Measurements from ENCODE around the gene PRRC2B. TPM values are rescaled to one million over a fixed set of nuclear protein-coding genes. Genes with fewer than 3 reads are reported as not detected.
"Not testable (repeated sequence)": the region's sequence is repeated elsewhere in the genome, so short reads cannot be mapped to it uniquely, and the experiment has no call there.

The PRRC2B gene
- total RNA-seq, 1 experiment from 2014 or later: 48.4 TPM

DNA sequence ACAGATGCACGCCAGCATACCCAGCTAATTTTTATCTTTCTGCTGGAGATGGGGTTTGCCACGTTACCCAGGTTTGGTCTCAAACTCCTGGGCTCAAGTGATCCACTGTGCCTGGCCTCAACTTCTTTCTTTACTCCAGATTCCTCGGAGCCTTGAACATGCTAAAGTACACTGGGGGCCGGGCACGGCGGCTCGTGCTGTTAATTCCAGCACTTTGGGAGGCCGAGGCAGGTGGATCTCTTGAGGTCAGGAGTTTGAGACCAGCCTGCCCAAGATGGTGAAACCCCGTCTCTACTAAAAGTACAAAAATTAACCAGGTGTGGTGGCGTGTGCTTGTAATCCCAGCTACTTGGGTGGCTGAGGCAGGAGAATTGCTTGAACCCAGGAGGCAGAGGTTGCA lies 61.8 kb downstream of the PRRC2B start:
- in situ Hi-C loops (cut with HindIII; ENCODE audit: low sequenced_read_pairs); DNase-seq (ENCODE audit: low spot score): not testable (repeated sequence)

DNA sequence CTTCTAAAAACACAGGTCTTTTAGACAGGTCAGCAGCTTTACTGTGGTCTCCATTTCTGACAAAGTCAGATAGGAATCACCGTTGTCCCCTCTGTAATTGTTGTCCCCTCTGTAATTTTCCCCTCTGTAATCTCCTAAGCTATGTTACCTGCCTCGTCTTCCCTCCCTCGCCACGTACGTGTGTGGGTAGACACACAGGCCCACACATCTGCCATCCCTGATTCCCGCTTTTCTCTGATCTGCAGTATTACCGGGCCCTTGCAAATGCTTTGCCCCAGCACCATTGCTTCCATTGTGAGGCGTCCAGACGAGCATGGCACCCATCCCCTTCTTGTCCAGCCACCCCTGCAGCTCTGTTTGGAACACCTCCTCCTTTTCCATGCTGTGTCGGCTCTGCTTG lies 63.9 kb downstream of the PRRC2B start:
- in situ Hi-C loops (cut with HindIII; ENCODE audit: low sequenced_read_pairs): no loop called here
- no peak for DNase-seq (ENCODE audit: low spot score)

- no peak for DNase-seq (ENCODE audit: low spot score)
- in situ Hi-C loops (cut with HindIII; ENCODE audit: low sequenced_read_pairs): no loop called here
Observed at GRCh38 chr9:131459056-131459455, 65.2 kb downstream of the PRRC2B start.

DNA sequence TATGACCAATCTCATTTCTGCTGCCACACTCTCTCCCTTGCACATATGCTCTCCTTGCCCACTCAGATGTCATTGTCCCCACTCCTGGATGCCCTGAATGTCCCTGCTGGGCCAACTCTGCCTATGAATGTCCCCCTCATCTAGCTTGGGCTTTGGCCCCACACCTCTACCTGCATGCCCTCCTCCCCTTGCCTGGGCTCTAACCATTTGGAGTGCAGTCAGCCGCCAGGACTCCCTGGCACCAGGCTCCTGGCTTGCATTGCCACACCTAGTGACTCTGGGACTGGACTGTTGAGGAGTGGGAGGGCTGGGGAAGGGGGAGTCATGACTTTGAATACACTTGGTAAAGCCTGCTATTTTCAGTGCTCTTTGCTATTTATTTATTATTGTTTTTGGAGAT lies 67.3 kb downstream of the PRRC2B start:
- no peak for DNase-seq (ENCODE audit: low spot score)
- in situ Hi-C loops (cut with HindIII; ENCODE audit: low sequenced_read_pairs): no loop called here

GRCh38 chr9:131464354-131465000 lies 70.6 kb downstream of the PRRC2B start:
- in situ Hi-C loops (cut with HindIII; ENCODE audit: low sequenced_read_pairs): no loop called here
- no peak for DNase-seq (ENCODE audit: low spot score)

DNA sequence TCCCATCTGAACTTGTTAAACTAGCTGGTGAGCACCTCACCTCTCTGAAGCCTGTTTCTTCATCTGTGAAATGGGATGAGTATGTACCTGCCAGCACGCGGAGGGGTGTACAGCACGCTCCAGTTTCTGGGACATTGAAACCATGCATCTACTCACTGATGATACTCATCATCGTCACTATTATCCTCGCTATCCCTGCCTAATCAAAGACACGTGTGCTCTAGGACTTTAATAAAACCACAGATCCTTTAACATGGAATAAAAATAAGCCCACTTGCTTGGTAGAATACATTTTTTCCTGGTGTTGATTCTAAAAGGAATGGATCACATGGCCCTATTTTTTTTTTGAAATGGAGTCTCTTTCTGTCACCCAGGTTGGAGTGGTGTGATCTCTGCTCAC lies 71.5 kb downstream of the PRRC2B start:
- in situ Hi-C loops (cut with HindIII; ENCODE audit: low sequenced_read_pairs): no loop called here
- no peak for DNase-seq (ENCODE audit: low spot score)

DNA sequence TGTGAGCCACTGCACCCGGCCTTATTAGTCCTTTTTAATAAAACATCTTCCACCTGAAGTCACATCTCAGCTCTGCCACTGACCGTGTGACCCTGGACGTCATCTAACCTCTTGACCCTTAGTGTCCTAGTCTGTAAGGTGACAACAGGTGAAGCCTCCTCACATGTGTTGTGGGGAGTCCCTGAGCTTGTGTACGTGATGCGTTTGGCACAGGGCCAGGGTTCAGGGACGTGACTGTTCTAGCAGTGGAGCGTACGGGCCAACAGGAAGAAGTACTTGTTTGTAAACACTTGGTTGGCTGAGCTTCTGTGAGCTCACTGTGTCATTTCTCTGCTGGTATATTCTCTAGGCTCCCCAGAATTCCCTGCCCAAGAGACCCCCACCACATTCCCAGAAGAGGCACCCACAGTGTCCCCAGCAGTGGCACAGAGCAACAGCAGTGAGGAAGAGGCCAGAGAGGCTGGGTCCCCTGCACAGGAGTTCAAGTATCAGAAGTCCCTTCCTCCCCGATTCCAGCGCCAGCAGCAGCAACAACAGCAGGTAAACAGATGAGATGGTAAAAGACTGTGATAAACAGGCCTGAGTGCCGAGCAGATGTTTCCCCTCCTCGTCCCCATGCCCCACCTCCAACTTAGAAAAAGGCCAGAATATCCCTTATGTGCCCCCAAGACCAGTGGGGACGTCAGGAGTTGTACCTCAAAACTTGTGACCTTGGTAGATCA lies 73.5 kb downstream of the PRRC2B start:
- no peak for DNase-seq (ENCODE audit: low spot score)
- in situ Hi-C loops (cut with HindIII; ENCODE audit: low sequenced_read_pairs): no loop called here

DNA sequence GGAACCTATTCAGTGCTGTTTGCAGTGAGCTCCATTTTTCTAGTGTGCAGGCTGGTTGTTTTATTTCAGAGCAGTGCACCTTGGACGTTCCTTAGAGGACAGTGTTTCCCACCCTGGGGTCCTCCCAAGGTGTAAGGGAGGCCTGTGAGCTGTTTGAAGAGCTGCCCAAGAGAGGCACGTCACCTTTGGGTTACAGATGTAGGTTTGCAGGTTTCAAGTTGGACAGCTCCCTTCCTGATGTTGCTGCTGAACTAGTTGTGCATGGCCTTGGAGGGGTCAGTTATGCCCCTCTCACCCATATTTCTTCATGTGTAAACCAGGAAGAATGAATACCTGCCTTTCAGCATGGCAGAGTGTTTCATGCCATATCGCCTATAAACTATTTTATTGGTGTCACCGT lies 74.1 kb downstream of the PRRC2B start:
- DNase-seq (ENCODE audit: low spot score): no peak
- in situ Hi-C loops (cut with HindIII; ENCODE audit: low sequenced_read_pairs): no loop called here

DNA sequence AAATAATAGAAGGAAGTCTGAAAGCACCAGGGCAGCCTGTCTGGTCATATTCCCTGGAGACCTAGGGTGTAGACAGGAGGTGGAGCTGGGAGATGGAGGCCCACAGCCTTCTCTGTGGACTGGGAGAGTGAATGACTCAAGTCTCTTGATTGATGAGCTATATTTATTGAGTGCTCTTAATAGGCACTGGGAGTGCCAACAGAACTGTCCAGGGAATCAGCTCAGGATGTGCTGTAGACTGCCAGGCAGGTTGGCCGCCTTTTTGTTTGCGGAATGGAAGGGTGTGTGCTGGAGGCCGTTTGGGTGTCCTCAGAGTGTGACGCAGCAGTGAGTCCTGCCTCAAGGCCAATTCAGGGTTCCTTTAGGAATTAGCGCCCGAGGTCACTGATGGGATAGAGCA lies 75.5 kb downstream of the PRRC2B start:
- in situ Hi-C loops (cut with HindIII; ENCODE audit: low sequenced_read_pairs): no loop called here
- no peak for DNase-seq (ENCODE audit: low spot score)

- no peak for DNase-seq (ENCODE audit: low spot score)
- in situ Hi-C loops (cut with HindIII; ENCODE audit: low sequenced_read_pairs): no loop called here
Observed at GRCh38 chr9:131469951-131470350, 76.1 kb downstream of the PRRC2B start.

- no peak for DNase-seq (ENCODE audit: low spot score)
- in situ Hi-C loops (cut with HindIII; ENCODE audit: low sequenced_read_pairs): no loop called here
Observed at GRCh38 chr9:131470581-131470991, 76.7 kb downstream of the PRRC2B start.

- DNase-seq (ENCODE audit: low spot score); in situ Hi-C loops (cut with HindIII; ENCODE audit: low sequenced_read_pairs): not testable (repeated sequence)
Observed at GRCh38 chr9:131472085-131472484, 78.2 kb downstream of the PRRC2B start.

- in situ Hi-C loops (cut with HindIII; ENCODE audit: low sequenced_read_pairs): no loop called here
- no peak for DNase-seq (ENCODE audit: low spot score)
Observed at GRCh38 chr9:131473198-131473885, 79.5 kb downstream of the PRRC2B start.

- in situ Hi-C loops (cut with HindIII; ENCODE audit: low sequenced_read_pairs): no loop called here
- no peak for DNase-seq (ENCODE audit: low spot score)
Observed at GRCh38 chr9:131473891-131474290, 80.0 kb downstream of the PRRC2B start.

- DNase-seq (ENCODE audit: low spot score): no peak
- in situ Hi-C loops (cut with HindIII; ENCODE audit: low sequenced_read_pairs): no loop called here
Observed at GRCh38 chr9:131474711-131475110, 80.8 kb downstream of the PRRC2B start.

- in situ Hi-C loops (cut with HindIII; ENCODE audit: low sequenced_read_pairs): no loop called here
- DNase-seq (ENCODE audit: low spot score): no peak
Observed at GRCh38 chr9:131475111-131475955, 81.4 kb downstream of the PRRC2B start.

DNA sequence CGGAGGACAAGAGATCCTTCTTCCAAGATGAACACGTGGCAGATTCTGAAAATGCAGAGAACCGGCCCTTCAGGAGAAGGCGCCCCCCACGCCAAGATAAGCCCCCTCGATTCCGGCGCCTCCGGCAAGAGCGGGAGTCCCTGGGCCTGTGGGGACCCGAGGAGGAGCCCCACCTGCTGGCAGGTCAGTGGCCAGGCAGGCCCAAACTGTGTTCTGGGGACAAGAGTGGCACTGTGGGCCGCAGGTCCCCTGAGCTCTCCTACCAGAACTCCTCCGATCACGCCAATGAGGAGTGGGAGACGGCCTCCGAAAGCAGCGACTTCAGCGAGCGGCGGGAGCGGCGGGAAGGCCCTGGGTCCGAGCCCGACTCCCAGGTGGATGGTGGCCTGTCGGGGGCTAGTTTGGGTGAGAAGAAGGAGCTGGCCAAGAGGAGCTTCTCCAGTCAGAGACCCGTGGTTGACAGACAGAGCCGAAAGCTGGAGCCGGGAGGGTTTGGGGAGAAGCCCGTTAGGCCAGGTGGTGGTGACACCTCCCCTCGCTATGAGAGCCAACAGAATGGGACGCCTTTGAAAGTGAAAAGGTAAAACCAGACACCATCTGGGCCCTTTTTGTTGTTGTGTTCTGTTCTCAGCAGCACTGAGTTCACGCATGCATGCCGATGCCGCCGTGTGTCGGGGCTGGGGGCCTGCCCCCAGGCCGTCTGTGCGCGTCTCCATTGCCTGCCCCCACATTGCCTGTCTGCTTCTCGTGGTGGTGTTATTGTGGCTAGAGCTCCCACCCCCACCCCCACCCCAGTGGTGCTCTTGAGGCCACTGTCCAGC lies 82.3 kb downstream of the PRRC2B start:
- DNase-seq (ENCODE audit: low spot score): peak; percentile 78
- in situ Hi-C loops (cut with HindIII; ENCODE audit: low sequenced_read_pairs): no loop called here

- in situ Hi-C loops (cut with HindIII; ENCODE audit: low sequenced_read_pairs): no loop called here
Observed at GRCh38 chr9:131476777-131477345, 83.0 kb downstream of the PRRC2B start.

More at GRCh38 chr9:131476777-131477345, 83.0 kb downstream of the PRRC2B start:
- peak; percentile 45 for DNase-seq (ENCODE audit: low spot score)
